Suprapubic skin (tissue), 4 donors: ENCODE results near the gene SATB2. TPM values are rescaled to one million over a fixed set of nuclear protein-coding genes. Genes with fewer than 3 reads are reported as not detected.
A peak's percentile ranks its signal among the peaks of the same experiment; 100 is the strongest.

Source experiments
- DNase-seq, 2 donors: peaks; one replicate each; pipeline ENCODE4 v3.0.0-alpha.2; 2019; ENCODE audit warnings: low spot score in 2 of 2
- H3K27ac ChIP-seq: fragments of 200-600 bp; sonication (generic); one replicate; pipeline ENCODE4 v1.5.1; 2019
- H3K27me3 ChIP-seq: fragments of 200-600 bp; sonication (generic); one replicate; pipeline ENCODE4 v1.5.1; 2019
- H3K36me3 ChIP-seq: fragments of 200-600 bp; sonication (generic); one replicate; pipeline ENCODE4 v1.5.1; 2019
- H3K4me1 ChIP-seq: fragments of 200-600 bp; sonication (generic); one replicate; pipeline ENCODE4 v1.5.1; 2019
- H3K4me3 ChIP-seq: fragments of 200-600 bp; sonication (generic); one replicate; pipeline ENCODE4 v1.5.1; 2019; ENCODE audit warnings: mild to moderate bottlenecking
- H3K9me3 ChIP-seq: fragments of 200-600 bp; sonication (generic); one replicate; pipeline ENCODE4 v1.5.1; 2019
- EP300 ChIP-seq: sonication (generic); formaldehyde crosslinking; IDR thresholded peaks from one replicate; pipeline ENCODE4 v1.6.1; 2017; ENCODE audit warnings: antibody characterized with exemption
- POLR2A ChIP-seq, 2 donors: fragments of 450-650 bp; IDR thresholded peaks; one replicate each; pipeline ENCODE4 v1.6.1; 2017; ENCODE audit warnings: antibody characterized with exemption in 2 of 2, mild to moderate bottlenecking in 2 of 2, moderate library complexity in 2 of 2
- POLR2AphosphoS5 ChIP-seq, 3 donors: sonication (generic); formaldehyde crosslinking; IDR thresholded peaks; one replicate each; pipeline ENCODE4 v1.6.1; 2017; ENCODE audit warnings: antibody characterized with exemption in 3 of 3
- WGBS: methylation state at CpG from one replicate; pipeline ENCODE4 v1.1.5; 2018; 5-methylcytosine and 5-hydroxymethylcytosine counted together
- total RNA-seq, 4 donors: library from RNA; depleted of rRNA; stranded (reverse); fragments of >200 nt; gene quantifications; one replicate each; pipeline ENCODE4 v1.1.0, GENCODE V29; 2016
- TF ChIP-seq, protein P1 (sequence below), 2 donors: fragments of 200-600 bp in 1 of 2; fragments of 450-650 bp in 1 of 2; sonication (generic) in 1 of 2; IDR thresholded peaks; one replicate each; pipeline ENCODE4 v1.5.1; 2016 to 2019; ENCODE audit warnings: antibody characterized with exemption in 2 of 2, mild to moderate bottlenecking in 1 of 2, moderate library complexity in 1 of 2

Gene SATB2
- total RNA-seq, 4 donors from 2014 or later: 2.9 to 12.1 (median 3.9) TPM

- TF ChIP-seq POLR2A (IDR thresholded peaks at IDR 0.05): no peak
- no peak for TF ChIP-seq POLR2AphosphoS5 (IDR thresholded peaks at IDR 0.05)
- TF ChIP-seq, protein P1, sequence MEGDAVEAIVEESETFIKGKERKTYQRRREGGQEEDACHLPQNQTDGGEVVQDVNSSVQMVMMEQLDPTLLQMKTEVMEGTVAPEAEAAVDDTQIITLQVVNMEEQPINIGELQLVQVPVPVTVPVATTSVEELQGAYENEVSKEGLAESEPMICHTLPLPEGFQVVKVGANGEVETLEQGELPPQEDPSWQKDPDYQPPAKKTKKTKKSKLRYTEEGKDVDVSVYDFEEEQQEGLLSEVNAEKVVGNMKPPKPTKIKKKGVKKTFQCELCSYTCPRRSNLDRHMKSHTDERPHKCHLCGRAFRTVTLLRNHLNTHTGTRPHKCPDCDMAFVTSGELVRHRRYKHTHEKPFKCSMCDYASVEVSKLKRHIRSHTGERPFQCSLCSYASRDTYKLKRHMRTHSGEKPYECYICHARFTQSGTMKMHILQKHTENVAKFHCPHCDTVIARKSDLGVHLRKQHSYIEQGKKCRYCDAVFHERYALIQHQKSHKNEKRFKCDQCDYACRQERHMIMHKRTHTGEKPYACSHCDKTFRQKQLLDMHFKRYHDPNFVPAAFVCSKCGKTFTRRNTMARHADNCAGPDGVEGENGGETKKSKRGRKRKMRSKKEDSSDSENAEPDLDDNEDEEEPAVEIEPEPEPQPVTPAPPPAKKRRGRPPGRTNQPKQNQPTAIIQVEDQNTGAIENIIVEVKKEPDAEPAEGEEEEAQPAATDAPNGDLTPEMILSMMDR (IDR thresholded peaks at IDR 0.05): no peak
- no peak for TF ChIP-seq EP300
- DNase-seq: no peak
- Histone ChIP-seq H3K4me3 (peak overlapping the region; percentile 16), H3K36me3 (no peaks in the 10 kb centered on the region), H3K27ac (no peak overlapping the region), H3K9me3 (no peaks in the 10 kb centered on the region), H3K27me3 (peaks cover 100% of the 10 kb centered on the region), H3K4me1 (peaks cover 35% of the 10 kb centered on the region)
- WGBS: 14% methylated on average over 20 of the region's 30 CpGs
Observed at GRCh38 chr2:199469514-199470360, 12.0 kb upstream of the SATB2 start.

DNA sequence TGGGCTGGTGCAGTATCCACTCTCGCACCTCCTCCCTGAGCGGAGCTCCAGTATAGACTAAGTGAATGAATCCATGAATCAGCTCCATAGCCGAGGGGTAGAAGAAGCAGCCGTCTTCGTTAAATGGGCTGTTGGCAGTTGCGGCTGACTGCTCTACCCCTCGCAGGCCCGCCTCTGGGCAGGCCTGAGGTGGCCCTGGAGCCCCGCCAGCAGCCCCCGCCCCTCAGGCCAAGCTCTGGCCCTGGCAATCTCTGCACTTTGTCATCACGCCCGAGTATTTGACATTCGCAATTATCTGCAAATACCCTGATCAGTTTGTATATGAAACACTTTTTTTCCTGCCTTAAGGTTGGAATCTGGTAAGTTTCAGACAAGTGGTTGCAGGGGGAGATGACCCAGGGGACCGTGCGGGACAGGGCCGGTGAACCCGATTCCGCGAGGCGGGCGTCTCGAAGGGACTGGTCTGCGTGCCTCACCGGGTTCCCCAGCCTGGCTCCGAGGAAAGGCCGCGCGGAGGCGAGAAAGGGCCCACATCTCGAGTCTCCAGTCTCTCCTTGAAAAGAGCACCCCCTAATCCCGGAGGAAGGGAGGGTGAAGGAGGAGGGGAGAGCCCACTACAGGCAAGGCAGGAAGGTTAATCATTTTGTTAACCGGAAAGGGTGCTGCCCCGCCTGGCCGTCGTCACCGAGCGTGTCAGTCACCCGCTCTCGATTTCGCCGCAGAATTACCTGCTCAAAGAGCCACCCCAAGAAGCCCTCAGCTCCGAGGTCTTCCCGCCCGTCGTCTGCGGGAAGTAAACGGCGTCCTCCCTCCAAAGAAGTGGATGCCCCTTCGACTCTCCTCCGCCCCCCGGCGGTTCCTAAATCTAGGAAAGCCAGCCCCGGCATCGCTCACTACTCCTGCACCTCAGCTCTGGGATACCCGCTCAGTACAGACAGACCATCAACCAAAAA is 11.1 kb upstream of the SATB2 start:
- DNase-seq: peak in 1 of 2 donors; percentile 80
- H3K36me3 ChIP-seq: no peaks in the 10 kb centered on the region
- TF ChIP-seq EP300 (no peak), POLR2A (IDR thresholded peaks at IDR 0.05) (no peak), POLR2AphosphoS5 (IDR thresholded peaks at IDR 0.05) (no peak)
- TF ChIP-seq, protein P1 (IDR thresholded peaks at IDR 0.05): no peak
- WGBS: 39% methylated on average over 55 of the region's 55 CpGs
- H3K27me3 ChIP-seq: peaks cover 100% of the 10 kb centered on the region
- H3K4me3 ChIP-seq: peak overlapping the region; percentile 16
- H3K27ac ChIP-seq: no peak overlapping the region
- peaks cover 44% of the 10 kb centered on the region for H3K4me1 ChIP-seq
- no peaks in the 10 kb centered on the region for H3K9me3 ChIP-seq

GRCh38 chr2:199467066-199467822 is 9.5 kb upstream of the SATB2 start:
- Histone ChIP-seq H3K4me1 (peaks cover 60% of the 10 kb centered on the region), H3K4me3 (no peak overlapping the region), H3K9me3 (no peaks in the 10 kb centered on the region), H3K27ac (no peak overlapping the region), H3K36me3 (no peaks in the 10 kb centered on the region), H3K27me3 (peaks cover 100% of the 10 kb centered on the region)
- WGBS: 37% methylated on average over 13 of the region's 23 CpGs
- TF ChIP-seq EP300 (no peak), POLR2AphosphoS5 (IDR thresholded peaks at IDR 0.05) (no peak), POLR2A (IDR thresholded peaks at IDR 0.05) (no peak)
- TF ChIP-seq, protein P1 (IDR thresholded peaks at IDR 0.05): no peak
- DNase-seq: no peak

- Histone ChIP-seq H3K4me1 (peaks cover 59% of the 10 kb centered on the region), H3K4me3 (no peak overlapping the region), H3K9me3 (no peaks in the 10 kb centered on the region), H3K36me3 (no peaks in the 10 kb centered on the region), H3K27ac (no peak overlapping the region), H3K27me3 (peaks cover 100% of the 10 kb centered on the region)
- DNase-seq: no peak
- 49% methylated on average over 6 of the region's 6 CpGs for WGBS
- no peak for TF ChIP-seq POLR2AphosphoS5 (IDR thresholded peaks at IDR 0.05)
- TF ChIP-seq POLR2A (IDR thresholded peaks at IDR 0.05): no peak
- TF ChIP-seq EP300: no peak
- TF ChIP-seq, protein P1 (IDR thresholded peaks at IDR 0.05): no peak
Observed at GRCh38 chr2:199466692-199467065, 8.9 kb upstream of the SATB2 start.
